SJSA1 (cell line): ENCODE measurements around the gene LYL1. TPM values are rescaled to one million over a fixed set of nuclear protein-coding genes. Genes with fewer than 3 reads are reported as not detected.

Source experiments
- DNase-seq, 2 experiments: peaks; one replicate each; pipeline ENCODE4 v3.0.0-alpha.2; 2015 to 2020; ENCODE audit warnings: low spot score in 2 of 2, low read depth in 1 of 2
- H3K27ac ChIP-seq: fragments of 250-450 bp; sonication (Bioruptor Pico); 2 replicates; pipeline ENCODE4 v1.5.1; 2020; ENCODE audit warnings: mild to moderate bottlenecking, moderate library complexity
- H3K27me3 ChIP-seq: fragments of 250-450 bp; sonication (Bioruptor Pico); replicated peaks from 2 replicates; pipeline ENCODE4 v1.5.1; 2020; ENCODE audit warnings: mild to moderate bottlenecking, moderate library complexity
- H3K36me3 ChIP-seq: fragments of 250-450 bp; sonication (Bioruptor Pico); 2 replicates; pipeline ENCODE4 v1.5.1; 2020; ENCODE audit warnings: mild to moderate bottlenecking
- H3K4me1 ChIP-seq: fragments of 250-450 bp; sonication (Bioruptor Pico); replicated peaks from 2 replicates; pipeline ENCODE4 v1.6.1; 2021; ENCODE audit warnings: mild to moderate bottlenecking
- H3K4me3 ChIP-seq: fragments of 250-450 bp; sonication (Bioruptor Pico); 2 replicates; pipeline ENCODE4 v1.5.1; 2020; ENCODE audit warnings: mild to moderate bottlenecking
- H3K9me3 ChIP-seq: fragments of 250-450 bp; sonication (Bioruptor Pico); replicated peaks from 2 replicates; pipeline ENCODE4 v1.5.1; 2020; ENCODE audit warnings: mild to moderate bottlenecking
- total RNA-seq: library from RNA; depleted of rRNA; stranded (reverse); fragments of >200 nt; shearing (Covaris generic); gene quantifications from 2 replicates; pipeline ENCODE4 v1.2.3, GENCODE V29; 2014

Gene LYL1
- total RNA-seq, 1 experiment from 2014 or later, result not detected

- no peaks in the 10 kb centered on the region for H3K27me3 ChIP-seq
Measured at GRCh38 chr19:13135068-13136062, 32.7 kb upstream of the LYL1 start.

GRCh38 chr19:13134626-13135025 lies 32.0 kb upstream of the LYL1 start:
- no peak for DNase-seq
- Histone ChIP-seq H3K27ac (no peak overlapping the region), H3K4me1 (peaks cover 47% of the 10 kb centered on the region), H3K4me3 (no peak overlapping the region), H3K27me3 (no peaks in the 10 kb centered on the region), H3K9me3 (no peaks in the 10 kb centered on the region), H3K36me3 (peaks cover 59% of the 10 kb centered on the region)

More at GRCh38 chr19:13135068-13136062, 32.7 kb upstream of the LYL1 start:
- no peak for DNase-seq
- Histone ChIP-seq H3K27ac (no peak overlapping the region), H3K4me3 (no peak overlapping the region), H3K36me3 (peaks cover 59% of the 10 kb centered on the region), H3K9me3 (no peaks in the 10 kb centered on the region), H3K4me1 (peaks cover 50% of the 10 kb centered on the region)

- no peak for DNase-seq
- H3K4me3 ChIP-seq, result no peak overlapping the region
- no peaks in the 10 kb centered on the region for H3K27me3 ChIP-seq
- peaks cover 39% of the 10 kb centered on the region for H3K4me1 ChIP-seq
- peaks cover 57% of the 10 kb centered on the region for H3K36me3 ChIP-seq
- H3K9me3 ChIP-seq, result no peaks in the 10 kb centered on the region
- no peak overlapping the region for H3K27ac ChIP-seq
Measured at GRCh38 chr19:13133241-13133870, 30.7 kb upstream of the LYL1 start.

- Histone ChIP-seq H3K9me3 (no peaks in the 10 kb centered on the region), H3K4me3 (no peak overlapping the region), H3K36me3 (peaks cover 55% of the 10 kb centered on the region), H3K4me1 (peaks cover 39% of the 10 kb centered on the region), H3K27me3 (no peaks in the 10 kb centered on the region), H3K27ac (no peak overlapping the region)
- no peak for DNase-seq
Measured at GRCh38 chr19:13132471-13133180, 30.0 kb upstream of the LYL1 start.

- Histone ChIP-seq H3K4me3 (no peak overlapping the region), H3K36me3 (peaks cover 49% of the 10 kb centered on the region), H3K27me3 (no peaks in the 10 kb centered on the region), H3K4me1 (peaks cover 39% of the 10 kb centered on the region), H3K27ac (no peak overlapping the region), H3K9me3 (no peaks in the 10 kb centered on the region)
- no peak for DNase-seq
Measured at GRCh38 chr19:13130886-13131490, 28.3 kb upstream of the LYL1 start.

- no peak overlapping the region for H3K4me3 ChIP-seq
- no peak overlapping the region for H3K27ac ChIP-seq
- peaks cover 36% of the 10 kb centered on the region for H3K4me1 ChIP-seq
- no peak for DNase-seq
- H3K27me3 ChIP-seq, result no peaks in the 10 kb centered on the region
- peaks cover 41% of the 10 kb centered on the region for H3K36me3 ChIP-seq
- no peaks in the 10 kb centered on the region for H3K9me3 ChIP-seq
Measured at GRCh38 chr19:13129384-13129783, 26.7 kb upstream of the LYL1 start.

- no peak overlapping the region for H3K27ac ChIP-seq
- no peaks in the 10 kb centered on the region for H3K9me3 ChIP-seq
- peaks cover 30% of the 10 kb centered on the region for H3K4me1 ChIP-seq
- DNase-seq, result no peak
- H3K36me3 ChIP-seq, result peaks cover 48% of the 10 kb centered on the region
- no peak overlapping the region for H3K4me3 ChIP-seq
- no peaks in the 10 kb centered on the region for H3K27me3 ChIP-seq
Measured at GRCh38 chr19:13128583-13128982, 25.9 kb upstream of the LYL1 start.

- peaks cover 50% of the 10 kb centered on the region for H3K36me3 ChIP-seq
- DNase-seq, result no peak
- H3K9me3 ChIP-seq, result no peaks in the 10 kb centered on the region
- no peaks in the 10 kb centered on the region for H3K27me3 ChIP-seq
- peaks cover 24% of the 10 kb centered on the region for H3K4me1 ChIP-seq
- no peak overlapping the region for H3K27ac ChIP-seq
- no peak overlapping the region for H3K4me3 ChIP-seq
Measured at GRCh38 chr19:13127811-13128575, 25.3 kb upstream of the LYL1 start.

- Histone ChIP-seq H3K27ac (no peak overlapping the region), H3K4me1 (peaks cover 15% of the 10 kb centered on the region), H3K27me3 (no peaks in the 10 kb centered on the region), H3K36me3 (peaks cover 51% of the 10 kb centered on the region), H3K4me3 (no peak overlapping the region), H3K9me3 (no peaks in the 10 kb centered on the region)
- DNase-seq, result no peak
Measured at GRCh38 chr19:13127051-13127450, 24.4 kb upstream of the LYL1 start.

- H3K27me3 ChIP-seq, result no peaks in the 10 kb centered on the region
- no peak overlapping the region for H3K27ac ChIP-seq
- H3K4me3 ChIP-seq, result no peak overlapping the region
- H3K36me3 ChIP-seq, result peaks cover 57% of the 10 kb centered on the region
- no peaks in the 10 kb centered on the region for H3K9me3 ChIP-seq
- H3K4me1 ChIP-seq, result peaks cover 28% of the 10 kb centered on the region
- DNase-seq, result no peak
Measured at GRCh38 chr19:13122980-13123957, 20.6 kb upstream of the LYL1 start.

GRCh38 chr19:13122275-13122878 lies 19.7 kb upstream of the LYL1 start:
- no peaks in the 10 kb centered on the region for H3K27me3 ChIP-seq
- DNase-seq, result no peak
- peaks cover 32% of the 10 kb centered on the region for H3K4me1 ChIP-seq
- no peaks in the 10 kb centered on the region for H3K9me3 ChIP-seq
- H3K4me3 ChIP-seq, result no peak overlapping the region
- H3K36me3 ChIP-seq, result peaks cover 53% of the 10 kb centered on the region
- no peak overlapping the region for H3K27ac ChIP-seq
